ENCODE measurements around the gene TJP1. TPM values are rescaled to one million over a fixed set of nuclear protein-coding genes. Genes with fewer than 3 reads are reported as not detected.
"Not testable (repeated sequence)": the region's sequence is repeated elsewhere in the genome, so short reads cannot be mapped to it uniquely, and the experiment has no call there.

TJP1 gene
- total RNA-seq, 1 donor from 2014 or later = 172 TPM

DNA sequence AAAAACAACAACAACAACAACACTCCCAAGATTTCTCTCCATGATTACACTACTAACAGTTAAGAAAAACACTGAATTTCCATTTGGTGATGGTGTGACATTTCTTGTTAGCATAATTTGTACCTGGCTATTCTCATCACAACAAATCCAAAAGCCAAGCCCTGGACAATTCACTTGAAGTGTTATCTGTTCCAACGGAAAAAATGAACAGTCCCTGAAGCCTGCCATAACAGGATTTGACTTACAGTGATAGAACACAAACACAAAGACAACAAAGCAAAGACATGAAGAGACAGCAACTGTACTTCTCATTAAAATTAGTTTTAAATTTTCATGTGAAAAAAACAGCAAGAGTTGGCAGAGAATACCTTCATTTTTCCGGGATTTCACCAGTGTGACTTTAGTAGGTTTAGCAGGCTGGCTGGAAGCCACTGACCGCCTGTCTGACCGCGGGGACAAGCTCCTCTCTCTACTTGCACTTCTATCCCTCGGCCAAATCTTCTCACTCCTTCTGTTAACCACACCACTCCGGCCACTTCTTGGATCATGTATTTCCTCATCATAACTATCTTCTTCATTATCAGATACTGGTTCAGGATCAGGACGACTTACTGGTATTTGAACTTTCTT is 56.3 kb downstream of the TJP1 start:
- Mint-ChIP-seq H3K4me1 (ENCODE audit: low read depth) (peaks cover 21% of the 10 kb centered on the region), H3K9me3 (ENCODE audit: low read depth) (no peaks in the 10 kb centered on the region), H3K27ac (no peak overlapping the region), H3K36me3 (ENCODE audit: insufficient read depth) (peaks cover 44% of the 10 kb centered on the region), H3K27me3 (no peaks in the 10 kb centered on the region), H3K4me3 (ENCODE audit: low read depth) (no peak overlapping the region)
- DNase-seq (ENCODE audit: low spot score, unreplicated experiment) = no peak
- no peak for TF ChIP-seq CTCF (IDR thresholded peaks at IDR 0.05; ENCODE audit: unreplicated experiment)

DNA sequence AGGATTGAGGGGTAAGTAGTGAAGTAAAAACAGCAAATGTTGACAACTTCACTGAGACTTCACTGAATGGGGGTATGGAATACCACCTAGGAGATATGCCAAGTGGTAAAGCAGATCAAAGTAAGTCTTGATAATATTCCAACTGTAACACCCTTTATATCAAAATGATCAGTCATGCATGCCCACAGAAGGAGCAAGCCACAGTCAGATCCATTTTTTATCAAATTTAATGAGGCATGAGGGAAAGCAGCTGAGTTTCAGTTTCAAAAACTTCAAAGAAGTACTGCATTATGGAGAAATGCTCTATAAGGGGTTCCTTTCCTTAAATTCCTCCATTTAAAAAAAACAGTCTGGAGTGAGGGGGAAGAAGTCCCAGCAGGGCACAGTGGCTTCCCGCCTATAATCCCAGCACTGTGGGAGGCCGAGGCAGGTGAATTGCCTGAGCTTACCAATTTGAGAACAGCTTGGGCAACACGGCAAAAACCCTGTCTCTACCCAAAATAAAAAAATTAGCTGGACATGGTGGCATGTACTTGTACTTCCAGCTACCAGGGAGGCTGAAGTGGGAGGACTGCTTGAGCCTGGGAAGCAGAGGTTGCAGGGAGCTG is 56.9 kb downstream of the TJP1 start:
- H3K36me3 Mint-ChIP-seq (ENCODE audit: insufficient read depth) = peaks cover 45% of the 10 kb centered on the region
- no peaks in the 10 kb centered on the region for H3K9me3 Mint-ChIP-seq (ENCODE audit: low read depth)
- no peak for TF ChIP-seq CTCF (IDR thresholded peaks at IDR 0.05; ENCODE audit: unreplicated experiment)
- no peaks in the 10 kb centered on the region for H3K27me3 Mint-ChIP-seq
- H3K4me1 Mint-ChIP-seq (ENCODE audit: low read depth) = peaks cover 21% of the 10 kb centered on the region
- H3K27ac Mint-ChIP-seq = no peak overlapping the region
- no peak for DNase-seq (ENCODE audit: low spot score, unreplicated experiment)
- H3K4me3 Mint-ChIP-seq (ENCODE audit: low read depth) = no peak overlapping the region

GRCh38 chr15:29759596-29759995 is 62.7 kb downstream of the TJP1 start:
- no peak for DNase-seq (ENCODE audit: low spot score, unreplicated experiment)
- H3K36me3 Mint-ChIP-seq (ENCODE audit: insufficient read depth) = peaks cover 42% of the 10 kb centered on the region
- H3K9me3 Mint-ChIP-seq (ENCODE audit: low read depth) = no peaks in the 10 kb centered on the region
- H3K27ac Mint-ChIP-seq = peak overlapping the region; percentile 11
- no peaks in the 10 kb centered on the region for H3K27me3 Mint-ChIP-seq
- H3K4me1 Mint-ChIP-seq (ENCODE audit: low read depth) = peaks cover 5% of the 10 kb centered on the region
- TF ChIP-seq CTCF (IDR thresholded peaks at IDR 0.05; ENCODE audit: unreplicated experiment) = no peak
- no peak overlapping the region for H3K4me3 Mint-ChIP-seq (ENCODE audit: low read depth)

DNA sequence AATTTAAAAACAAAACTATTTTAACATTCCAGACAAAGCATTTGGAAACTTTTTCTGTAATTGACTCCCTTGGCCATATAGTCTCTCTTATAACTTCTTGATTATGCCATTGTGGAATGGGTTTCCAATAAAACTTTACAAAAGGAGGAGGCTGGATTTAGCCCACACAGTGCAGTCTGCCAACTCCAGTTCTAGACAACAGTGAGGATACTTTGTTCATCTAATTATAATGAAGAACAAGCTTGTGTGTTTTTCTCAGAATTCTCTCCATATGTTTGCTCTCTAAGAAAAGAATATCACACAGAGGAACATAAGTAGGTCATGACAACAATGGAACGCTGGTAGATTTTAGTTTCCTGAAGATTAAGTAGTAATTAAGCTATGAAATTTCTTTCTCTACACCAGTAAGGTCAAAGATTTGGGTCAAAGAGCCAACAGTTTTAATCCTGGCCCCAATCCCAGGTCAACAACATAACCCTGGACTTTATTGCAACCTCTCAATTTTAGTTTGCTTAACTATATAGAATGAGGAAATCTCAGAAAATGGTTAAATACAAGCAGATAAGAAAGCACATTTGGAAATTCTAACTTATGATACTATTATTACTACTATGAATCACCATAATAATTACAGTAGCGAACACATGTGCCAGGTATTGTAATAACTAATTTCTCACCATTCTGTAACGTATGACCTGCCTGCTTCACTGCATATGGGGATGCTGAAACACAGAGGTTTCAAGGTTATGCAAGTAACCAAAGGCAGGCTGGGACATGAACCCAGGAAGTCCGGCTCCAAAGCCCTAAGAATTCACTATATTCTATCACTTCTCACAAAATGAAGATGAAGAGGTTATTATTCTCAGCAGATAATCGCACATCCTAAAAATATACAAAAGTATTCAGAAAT is 65.7 kb downstream of the TJP1 start:
- Mint-ChIP-seq H3K4me1 (ENCODE audit: low read depth) (peaks cover 1% of the 10 kb centered on the region), H3K27ac (peak overlapping the region; percentile 54), H3K27me3 (no peaks in the 10 kb centered on the region), H3K9me3 (ENCODE audit: low read depth) (peaks cover 4% of the 10 kb centered on the region), H3K4me3 (ENCODE audit: low read depth) (no peak overlapping the region), H3K36me3 (ENCODE audit: insufficient read depth) (peaks cover 39% of the 10 kb centered on the region)
- DNase-seq (ENCODE audit: low spot score, unreplicated experiment) = no peak
- no peak for TF ChIP-seq CTCF (IDR thresholded peaks at IDR 0.05; ENCODE audit: unreplicated experiment)

DNA sequence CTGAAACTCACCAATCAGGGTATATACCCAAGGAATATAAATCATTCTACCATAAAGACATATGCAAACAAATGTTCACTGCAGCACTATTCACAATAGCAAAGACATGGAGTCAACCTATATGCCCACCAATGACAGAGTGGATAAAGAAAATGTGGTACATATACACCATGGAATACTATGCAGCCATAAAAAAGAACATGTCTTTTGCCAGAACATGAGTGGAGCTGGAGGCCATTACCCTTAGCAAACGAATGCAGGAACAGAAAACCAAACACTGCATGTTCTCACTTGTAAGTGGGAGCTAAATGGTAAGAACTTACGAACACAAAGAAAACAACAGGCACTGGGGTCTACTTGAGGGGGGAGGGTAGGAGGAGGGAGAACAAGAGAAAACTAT is 68.3 kb downstream of the TJP1 start:
- H3K4me1 Mint-ChIP-seq (ENCODE audit: low read depth); H3K27me3 Mint-ChIP-seq; DNase-seq (ENCODE audit: low spot score, unreplicated experiment); H3K4me3 Mint-ChIP-seq (ENCODE audit: low read depth); H3K9me3 Mint-ChIP-seq (ENCODE audit: low read depth); H3K27ac Mint-ChIP-seq: not testable (repeated sequence)
- peaks cover 30% of the 10 kb centered on the region for H3K36me3 Mint-ChIP-seq (ENCODE audit: insufficient read depth)
